T-helper 22 cell (primary cell): Measurements from ENCODE around the gene ANKRD44.

Experiments
- DNase-seq: peaks from one replicate; pipeline ENCODE4 v3.0.0-alpha.2; 2020; ENCODE audit warnings: low read depth

Gene ANKRD44

DNA sequence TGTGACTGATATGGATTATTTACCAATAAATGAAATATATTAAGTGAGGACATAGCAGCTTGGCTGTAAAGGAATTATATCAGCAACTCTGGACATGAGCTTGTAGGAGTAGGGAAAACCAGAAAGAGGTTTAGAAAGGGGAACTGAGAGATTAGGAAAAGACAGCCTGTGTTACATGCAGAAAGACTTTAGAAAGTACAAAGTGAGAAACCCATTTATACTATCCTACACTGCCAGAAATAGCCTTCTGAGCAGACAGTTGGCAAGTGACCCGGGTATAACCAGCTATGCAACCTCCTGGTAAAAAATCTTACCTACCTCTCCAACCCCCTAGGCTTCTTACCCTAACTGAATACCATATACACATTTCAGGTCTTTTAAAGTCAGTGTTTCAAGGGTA is 134.1 kb downstream of the ANKRD44 start:
- DNase-seq = no peak

- no peak for DNase-seq
Observed at GRCh38 chr2:197174539-197175094, 136.0 kb downstream of the ANKRD44 start.

- no peak for DNase-seq
Observed at GRCh38 chr2:197171582-197171981, 139.0 kb downstream of the ANKRD44 start.

GRCh38 chr2:197170208-197170607 is 140.4 kb downstream of the ANKRD44 start:
- DNase-seq = no peak

GRCh38 chr2:197168705-197169104 is 141.9 kb downstream of the ANKRD44 start:
- DNase-seq = peak; percentile 27

DNA sequence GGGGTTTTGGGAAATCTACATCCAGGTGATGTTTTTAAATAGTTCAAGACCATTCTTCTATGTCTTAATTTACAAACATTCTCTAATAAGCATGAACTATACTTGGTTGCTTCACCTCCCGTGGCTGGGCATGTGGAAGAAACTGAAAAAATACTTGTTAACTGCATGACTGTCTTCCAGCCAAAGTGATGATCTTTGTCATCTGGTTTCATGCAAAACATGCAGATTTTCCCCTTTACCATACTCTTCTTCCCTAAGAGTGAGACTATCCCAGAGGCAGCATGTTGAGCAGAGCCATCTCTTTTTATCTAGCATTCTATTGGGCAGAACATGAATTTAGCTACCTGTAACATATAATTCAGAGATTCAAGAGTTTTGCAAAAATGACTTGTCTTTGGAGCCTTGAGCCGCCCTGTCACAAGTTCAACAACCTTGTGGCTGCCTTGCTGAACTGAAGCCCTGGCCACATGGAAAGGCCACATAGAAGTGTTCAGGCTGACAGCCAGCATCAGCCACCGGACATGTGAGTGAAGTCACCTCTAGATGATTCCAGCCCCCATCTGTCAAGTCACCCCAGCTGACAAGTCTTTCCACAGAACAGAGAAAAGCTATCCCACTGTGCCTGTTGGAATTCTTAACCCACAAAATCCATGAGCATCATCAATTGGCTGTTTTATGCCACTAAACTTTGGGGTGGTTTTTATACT is 142.8 kb downstream of the ANKRD44 start:
- no peak for DNase-seq

DNA sequence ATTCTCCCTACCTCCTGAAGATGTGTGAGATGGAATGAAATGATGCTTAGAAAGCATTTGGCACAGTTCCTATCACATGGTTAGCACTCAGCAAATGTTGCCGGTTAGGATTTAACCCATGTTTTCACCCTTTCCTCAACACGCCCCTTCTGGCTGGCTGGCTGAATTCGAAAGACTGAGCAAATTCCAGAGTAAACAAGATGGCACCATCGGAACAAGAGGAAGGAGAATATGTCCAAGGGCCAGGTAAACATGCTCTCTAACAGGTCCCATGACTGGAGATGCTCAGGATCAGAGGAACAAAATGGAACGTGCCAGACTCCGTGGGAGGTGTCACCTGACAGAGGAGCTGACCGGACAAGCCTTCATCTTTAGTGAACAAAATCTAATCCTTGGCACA is 145.6 kb downstream of the ANKRD44 start:
- no peak for DNase-seq

DNA sequence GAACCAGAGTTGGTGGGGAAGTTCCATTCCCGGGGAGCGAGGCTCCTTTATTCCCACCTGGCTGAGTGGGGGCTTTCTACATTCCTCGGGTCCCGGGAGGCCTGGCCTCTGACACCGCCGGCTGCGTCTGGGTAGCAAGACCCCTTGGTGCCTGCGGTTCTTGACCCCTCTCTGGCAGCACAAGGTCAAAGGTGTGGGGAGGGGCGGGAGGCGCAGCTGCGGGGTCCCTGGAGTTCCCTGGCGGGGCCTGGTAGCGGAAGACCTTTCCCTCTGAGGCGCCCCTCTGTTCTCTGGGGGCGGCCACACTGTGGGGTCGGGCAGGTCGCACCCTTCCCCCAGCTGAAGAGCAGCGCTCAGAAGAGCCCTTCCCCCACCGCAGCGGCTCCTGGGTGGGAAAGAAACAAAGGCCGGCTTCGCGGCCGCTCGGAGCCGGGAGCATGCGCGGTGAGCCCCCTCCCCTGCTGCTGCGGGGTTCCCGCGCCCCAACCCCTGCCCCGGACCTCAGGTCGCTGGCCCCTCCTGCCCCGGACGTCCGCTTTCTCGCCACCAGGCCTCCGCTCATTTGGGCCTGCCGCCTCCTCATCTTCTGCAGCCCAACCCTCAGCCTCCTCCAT is 146.3 kb downstream of the ANKRD44 start:
- DNase-seq = no peak

GRCh38 chr2:197163712-197164140 is 146.9 kb downstream of the ANKRD44 start:
- DNase-seq = no peak

- DNase-seq = no peak
Observed at GRCh38 chr2:197161774-197162173, 148.8 kb downstream of the ANKRD44 start.

GRCh38 chr2:197159661-197160211 is 150.8 kb downstream of the ANKRD44 start:
- peak; percentile 52 for DNase-seq

DNA sequence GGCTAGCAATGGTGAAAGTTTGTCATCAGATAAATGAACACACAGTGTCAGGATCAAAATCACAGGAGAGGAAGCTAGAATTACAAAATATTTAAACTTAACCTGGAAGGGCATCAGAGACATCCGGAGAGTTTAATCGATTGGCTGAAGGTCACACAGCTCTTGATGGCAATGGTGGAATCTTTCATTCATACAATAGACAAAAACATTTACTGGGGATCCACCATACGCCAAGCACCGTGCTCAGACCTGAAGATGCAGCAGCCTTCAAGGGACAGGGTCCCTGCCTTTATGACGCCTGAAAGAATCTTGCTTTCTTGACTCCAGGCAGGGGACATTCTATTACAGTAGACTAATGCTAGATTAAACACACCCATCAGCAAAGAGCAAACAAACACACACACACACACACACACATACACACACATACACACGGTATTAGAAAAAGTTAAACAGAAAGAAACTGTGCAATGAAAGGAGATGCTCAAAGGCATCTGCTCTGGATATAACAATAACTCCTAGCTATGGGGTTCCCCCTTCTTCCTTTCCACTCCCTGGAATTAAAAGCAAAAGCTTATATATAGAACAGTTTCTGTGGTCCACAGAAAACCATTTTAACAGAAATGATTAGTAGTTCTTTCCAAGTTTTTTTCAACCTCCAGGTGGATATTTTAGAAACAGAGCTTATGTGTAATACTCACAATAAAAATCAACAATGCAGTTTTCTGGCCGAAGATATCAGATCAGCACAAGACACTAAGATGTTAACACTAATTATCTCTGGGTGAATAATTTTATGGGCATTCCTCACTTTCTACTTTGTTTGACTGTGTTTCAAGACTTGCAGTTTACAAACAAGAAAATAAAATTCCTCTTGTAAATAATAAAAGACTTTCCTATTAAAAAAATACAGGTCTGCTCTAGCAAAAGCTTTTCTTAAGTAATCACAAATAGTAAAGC is 151.7 kb downstream of the ANKRD44 start:
- DNase-seq = no peak

DNA sequence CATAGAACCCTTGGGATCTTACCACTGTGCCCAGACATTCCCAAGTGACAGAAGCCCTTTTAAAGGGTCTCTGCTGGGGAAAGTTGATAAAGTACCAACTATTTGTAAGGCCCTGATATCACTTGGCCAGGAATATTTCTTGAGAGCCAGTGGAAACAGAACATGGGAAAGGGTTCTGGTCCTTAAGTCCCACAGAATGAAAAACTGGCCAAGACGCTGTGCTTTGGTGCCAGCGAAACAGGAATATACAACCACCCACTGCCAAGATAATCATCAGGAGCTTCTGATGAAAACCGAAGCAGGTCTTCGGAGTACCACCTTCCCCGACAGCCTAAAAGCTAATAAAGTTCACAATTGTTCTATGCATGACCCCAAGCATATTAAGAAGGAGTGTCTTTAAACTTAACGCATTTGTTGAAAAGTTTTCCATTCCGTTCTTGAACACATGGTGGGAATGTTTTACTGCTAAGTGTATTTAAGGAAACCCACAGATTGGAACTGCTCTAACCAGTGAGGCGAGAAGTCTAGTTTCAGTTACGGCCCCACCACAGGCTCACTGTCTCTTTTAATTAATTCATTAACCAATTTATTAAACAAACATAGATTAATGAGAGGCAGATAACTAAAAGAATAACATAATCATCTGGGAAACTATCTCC is 152.6 kb downstream of the ANKRD44 start:
- DNase-seq = no peak

DNA sequence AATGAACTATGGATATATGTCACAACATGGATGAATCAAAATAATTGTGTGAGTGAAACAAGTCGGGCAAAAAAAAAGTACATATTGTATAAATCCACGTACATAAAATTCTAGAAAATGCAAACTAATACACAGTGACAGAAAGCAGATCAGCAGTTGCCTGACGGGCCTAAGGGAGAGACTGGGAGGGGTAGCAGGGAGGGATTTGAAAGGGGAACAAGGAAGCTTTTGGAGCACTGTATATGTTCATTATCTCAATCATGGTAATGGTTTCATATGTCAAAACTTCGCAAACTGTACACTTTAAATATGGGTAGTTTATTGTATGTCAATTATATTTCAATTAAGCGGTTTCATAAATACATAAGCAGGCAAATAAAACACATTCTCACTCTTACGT is 153.8 kb downstream of the ANKRD44 start:
- no peak for DNase-seq

- DNase-seq = no peak
Observed at GRCh38 chr2:197152451-197153228, 157.9 kb downstream of the ANKRD44 start.

- no peak for DNase-seq
Observed at GRCh38 chr2:197149546-197149945, 161.0 kb downstream of the ANKRD44 start.

DNA sequence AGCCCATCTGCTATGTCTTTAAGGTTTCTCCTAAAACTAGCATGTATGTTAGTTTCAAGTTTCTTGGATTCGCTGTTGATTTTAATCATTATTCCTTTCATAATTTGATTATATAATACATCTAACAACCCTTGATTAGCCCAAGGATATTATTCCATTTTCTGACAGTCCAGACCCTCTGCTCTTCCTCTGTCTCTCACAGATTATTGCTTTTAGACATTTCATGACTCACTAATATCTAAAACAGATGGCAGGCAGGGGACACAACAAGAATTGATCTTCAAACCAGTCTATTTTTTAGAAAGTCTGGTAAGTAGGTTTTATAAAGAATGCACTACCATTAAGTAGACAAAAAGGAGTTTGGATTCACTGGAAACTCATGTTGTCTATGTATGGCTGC is 162.2 kb downstream of the ANKRD44 start:
- DNase-seq = no peak

GRCh38 chr2:197147942-197148341 is 162.6 kb downstream of the ANKRD44 start:
- no peak for DNase-seq

DNA sequence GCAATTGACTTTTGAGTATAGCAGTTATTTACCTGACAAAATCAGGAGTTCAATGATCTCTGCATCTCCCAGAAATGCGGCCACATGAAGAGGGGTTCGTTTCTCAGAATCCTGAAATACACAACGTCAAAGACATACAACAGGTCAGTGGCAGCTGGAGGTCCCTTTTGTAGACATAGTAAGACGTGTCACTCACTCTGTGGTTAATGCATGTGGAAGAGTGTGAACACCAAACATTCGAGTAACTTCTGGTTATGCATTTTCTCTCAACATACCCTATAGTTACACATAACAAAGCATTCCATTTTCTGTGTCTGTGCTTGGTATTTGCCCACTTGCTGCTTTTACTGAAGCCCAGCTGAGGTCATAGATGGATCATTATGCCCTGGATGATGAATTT is 163.6 kb downstream of the ANKRD44 start:
- no peak for DNase-seq

DNA sequence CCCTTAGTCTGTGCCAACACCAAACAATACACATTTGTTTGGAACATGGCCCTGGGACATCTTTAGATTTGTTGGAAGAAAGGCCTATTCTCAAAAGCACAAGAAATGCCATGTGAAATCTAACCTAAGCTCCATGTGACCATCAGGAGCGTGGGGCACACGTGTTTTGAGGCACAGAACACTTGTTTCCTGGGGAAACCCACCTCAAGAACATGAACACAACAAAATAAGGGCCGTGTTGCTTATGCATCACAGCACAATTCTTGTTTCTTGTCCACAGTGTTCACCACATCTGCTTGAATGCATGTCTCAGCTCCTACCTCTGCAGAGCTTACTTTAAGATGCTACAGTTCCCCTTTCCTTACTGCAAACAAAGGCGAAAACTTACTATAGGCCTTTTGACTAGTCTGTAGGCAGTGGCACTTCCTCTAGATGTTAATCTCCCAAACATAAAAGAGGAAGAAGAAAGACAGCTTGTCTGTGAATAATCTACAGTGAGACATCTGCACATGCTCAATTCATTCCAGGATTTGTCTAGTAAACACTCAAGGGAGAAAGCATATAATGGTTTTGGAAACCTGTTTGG is 165.0 kb downstream of the ANKRD44 start:
- DNase-seq = peak; percentile 7
